ENCODE data around the gene KIF2B. TPM values are rescaled to one million over a fixed set of nuclear protein-coding genes. Genes with fewer than 3 reads are reported as not detected.

KIF2B gene, protein sequence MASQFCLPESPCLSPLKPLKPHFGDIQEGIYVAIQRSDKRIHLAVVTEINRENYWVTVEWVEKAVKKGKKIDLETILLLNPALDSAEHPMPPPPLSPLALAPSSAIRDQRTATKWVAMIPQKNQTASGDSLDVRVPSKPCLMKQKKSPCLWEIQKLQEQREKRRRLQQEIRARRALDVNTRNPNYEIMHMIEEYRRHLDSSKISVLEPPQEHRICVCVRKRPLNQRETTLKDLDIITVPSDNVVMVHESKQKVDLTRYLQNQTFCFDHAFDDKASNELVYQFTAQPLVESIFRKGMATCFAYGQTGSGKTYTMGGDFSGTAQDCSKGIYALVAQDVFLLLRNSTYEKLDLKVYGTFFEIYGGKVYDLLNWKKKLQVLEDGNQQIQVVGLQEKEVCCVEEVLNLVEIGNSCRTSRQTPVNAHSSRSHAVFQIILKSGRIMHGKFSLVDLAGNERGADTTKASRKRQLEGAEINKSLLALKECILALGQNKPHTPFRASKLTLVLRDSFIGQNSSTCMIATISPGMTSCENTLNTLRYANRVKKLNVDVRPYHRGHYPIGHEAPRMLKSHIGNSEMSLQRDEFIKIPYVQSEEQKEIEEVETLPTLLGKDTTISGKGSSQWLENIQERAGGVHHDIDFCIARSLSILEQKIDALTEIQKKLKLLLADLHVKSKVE
- total RNA-seq (not detected), polyA plus RNA-seq (ENCODE audit: insufficient read depth in 1 of 8, insufficient read length in 8 of 8, low replicate concordance in 1 of 8) (not detected)
- long read RNA-seq, donor 1: 0 reads
- long read RNA-seq, donor 2: 0 reads
- long read RNA-seq, donor 3: 0 reads
- long read RNA-seq, donor 4: 0 reads
- long read RNA-seq, donor 5, partial matches to known transcripts: 0 of 1 reads
- long read RNA-seq, donor 5, other reads (novel, unspliced or antisense): 0 of 1 reads
- long read RNA-seq, donor 6: 0 reads
- long read RNA-seq, donor 7: 0 reads
- long read RNA-seq, donor 8: 0 reads
- long read RNA-seq, donor 9: 0 reads
- long read RNA-seq, donor 10: 0 reads
- long read RNA-seq, donor 11: 0 reads

DNA sequence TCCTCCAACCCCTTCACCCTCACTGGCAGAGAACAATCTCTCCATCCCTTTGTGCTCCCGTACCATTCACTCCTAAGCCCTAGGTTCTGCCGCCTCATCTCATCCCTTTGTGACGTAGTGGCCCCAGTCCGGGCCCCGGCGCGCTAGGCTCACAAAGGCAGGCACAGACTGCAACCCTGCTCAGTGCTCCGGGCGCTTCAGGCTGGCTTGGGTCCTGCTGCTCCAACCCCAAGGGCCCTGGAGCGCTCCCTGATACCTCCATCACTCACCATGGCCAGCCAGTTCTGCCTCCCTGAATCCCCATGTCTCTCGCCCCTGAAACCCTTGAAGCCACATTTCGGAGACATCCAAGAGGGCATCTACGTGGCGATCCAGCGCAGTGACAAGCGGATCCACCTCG lies at the start of gene KIF2B:
KIF2B (plus strand) TSS at position 164 of the 400 bp plus-strand sequence; CDS start at position 271, 107 bp downstream.
- Histone ChIP-seq H3K9me3 (replicated peaks; ENCODE audit: control insufficient read depth, low read depth, low read length) (peaks cover 3% of the 10 kb centered on the region), H3K4me3 (ENCODE audit: low read length) (no peak within 1 kb of the TSS), H3K36me3 (ENCODE audit: control insufficient read depth, insufficient read depth, low read length) (no peaks in the 10 kb centered on the region), H3K4me1 (ENCODE audit: control insufficient read depth, insufficient read depth, low read length) (no peaks in the 10 kb centered on the region), H3K27me3 (ENCODE audit: control insufficient read depth, insufficient read depth, low read length) (no peaks in the 10 kb centered on the region), H3K27ac (ENCODE audit: low read length) (no peak within 1 kb of the TSS)
- 86% methylated on average over 17 of the region's 17 CpGs for WGBS (ENCODE audit: insufficient coverage)
- no peak for DNase-seq

DNA sequence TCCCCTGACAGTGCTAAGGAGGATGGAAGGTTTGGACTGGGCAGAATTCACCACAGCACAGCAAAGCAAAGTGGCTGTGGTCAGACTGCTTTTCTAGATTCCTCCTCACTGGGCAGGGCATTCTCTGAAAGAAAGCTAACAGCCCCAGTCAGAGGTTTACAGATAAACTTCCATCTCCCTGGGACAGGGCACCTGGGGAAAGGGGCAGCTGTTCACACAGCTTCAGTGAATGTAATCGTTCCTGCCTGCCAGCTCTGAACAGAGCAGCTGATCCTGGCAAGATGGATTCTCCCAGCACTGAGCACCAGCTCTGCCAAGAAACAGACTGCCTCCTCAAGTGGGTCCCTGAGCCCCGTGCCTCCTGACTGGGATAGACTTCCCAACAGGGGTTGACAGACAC lies 42.4 kb upstream of the KIF2B start:
- Histone ChIP-seq H3K9me3 (replicated peaks; ENCODE audit: control insufficient read depth, low read depth, low read length) (peaks cover 6% of the 10 kb centered on the region), H3K4me1 (ENCODE audit: control insufficient read depth, insufficient read depth, low read length) (no peaks in the 10 kb centered on the region), H3K27me3 (ENCODE audit: control insufficient read depth, insufficient read depth, low read length) (no peaks in the 10 kb centered on the region), H3K4me3 (ENCODE audit: low read length) (no peak overlapping the region), H3K36me3 (ENCODE audit: control insufficient read depth, insufficient read depth, low read length) (no peaks in the 10 kb centered on the region), H3K27ac (ENCODE audit: low read length) (no peak overlapping the region)
- 79% methylated on average over 2 of the region's 2 CpGs for WGBS (ENCODE audit: insufficient coverage)
- DNase-seq: no peak

DNA sequence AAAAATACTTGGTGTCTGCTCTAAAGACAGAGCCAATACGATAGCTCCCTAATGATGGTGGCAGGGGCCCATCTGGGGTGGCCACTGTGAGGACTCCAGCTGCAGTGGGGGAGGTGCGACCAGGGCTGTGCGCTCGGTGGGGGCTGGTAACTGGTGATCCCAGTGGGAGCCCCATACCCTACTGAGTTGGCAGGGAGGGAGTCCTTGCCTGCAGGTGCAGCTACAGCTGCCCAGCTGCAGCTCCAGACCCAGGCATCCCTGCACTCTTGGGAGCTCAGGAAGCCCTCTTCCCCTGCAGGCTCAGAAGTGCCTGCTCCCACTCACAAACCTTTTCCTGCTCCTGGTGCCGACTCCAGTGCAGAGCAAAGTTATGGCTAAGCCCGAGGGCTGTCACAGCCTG lies 31.2 kb upstream of the KIF2B start:
- no peak overlapping the region for H3K4me3 ChIP-seq (ENCODE audit: low read length)
- H3K27ac ChIP-seq (ENCODE audit: low read length): no peak overlapping the region
- 61% methylated on average over 6 of the region's 6 CpGs for WGBS (ENCODE audit: insufficient coverage)

DNA sequence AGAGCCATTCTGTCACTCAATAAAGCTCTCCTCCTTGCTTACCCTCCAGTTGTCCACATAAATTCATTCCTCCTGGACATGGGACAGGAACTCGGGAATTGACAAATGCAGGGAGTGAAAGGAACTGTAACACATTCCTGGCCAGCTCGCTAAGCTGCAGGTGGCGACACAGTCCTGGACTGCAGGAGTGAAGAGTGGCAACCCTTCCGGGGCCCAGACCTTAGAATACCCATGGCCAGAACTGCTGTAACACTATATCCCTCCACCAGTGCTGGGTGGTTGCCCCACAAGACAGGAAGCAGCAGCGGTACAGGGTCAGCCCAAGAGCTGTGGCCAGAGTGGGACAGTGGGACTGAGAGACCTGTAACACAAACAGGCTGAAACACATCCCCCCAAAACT lies 30.3 kb upstream of the KIF2B start:
- Histone ChIP-seq H3K36me3 (ENCODE audit: control insufficient read depth, insufficient read depth, low read length) (no peaks in the 10 kb centered on the region), H3K27me3 (ENCODE audit: control insufficient read depth, insufficient read depth, low read length) (no peaks in the 10 kb centered on the region), H3K4me1 (ENCODE audit: control insufficient read depth, insufficient read depth, low read length) (no peaks in the 10 kb centered on the region), H3K4me3 (ENCODE audit: low read length) (no peak overlapping the region), H3K27ac (ENCODE audit: low read length) (no peak overlapping the region), H3K9me3 (replicated peaks; ENCODE audit: control insufficient read depth, low read depth, low read length) (no peaks in the 10 kb centered on the region)
- 74% methylated on average over 3 of the region's 5 CpGs for WGBS (ENCODE audit: insufficient coverage)
- no peak for DNase-seq

More for the DNA sequence above, 31.2 kb upstream of the KIF2B start:
- no peaks in the 10 kb centered on the region for H3K9me3 ChIP-seq (replicated peaks; ENCODE audit: control insufficient read depth, low read depth, low read length)
- no peak for DNase-seq
- no peaks in the 10 kb centered on the region for H3K36me3 ChIP-seq (ENCODE audit: control insufficient read depth, insufficient read depth, low read length)
- no peaks in the 10 kb centered on the region for H3K4me1 ChIP-seq (ENCODE audit: control insufficient read depth, insufficient read depth, low read length)
- H3K27me3 ChIP-seq (ENCODE audit: control insufficient read depth, insufficient read depth, low read length): no peaks in the 10 kb centered on the region

DNA sequence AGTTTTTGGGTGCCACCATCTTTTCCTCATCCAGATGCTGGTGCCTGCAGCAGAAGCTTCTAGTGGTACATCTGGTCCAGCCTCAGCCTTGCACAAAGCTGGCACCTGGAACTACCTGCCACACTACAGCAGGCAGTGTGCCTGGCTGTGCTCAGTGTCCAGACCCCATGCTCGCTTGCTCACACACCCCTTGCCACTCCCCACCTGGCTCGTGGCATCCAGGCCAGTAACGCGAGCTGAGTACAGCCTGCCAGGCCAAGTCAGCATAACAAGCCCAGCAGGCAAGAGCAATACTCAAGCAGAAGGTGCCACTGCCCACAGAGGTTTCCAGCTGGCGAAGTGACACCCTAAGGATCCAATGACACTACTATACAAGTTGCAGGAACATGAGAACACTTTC lies 29.7 kb upstream of the KIF2B start:
- Histone ChIP-seq H3K4me3 (ENCODE audit: low read length) (no peak overlapping the region), H3K4me1 (ENCODE audit: control insufficient read depth, insufficient read depth, low read length) (no peaks in the 10 kb centered on the region), H3K9me3 (replicated peaks; ENCODE audit: control insufficient read depth, low read depth, low read length) (no peaks in the 10 kb centered on the region), H3K27me3 (ENCODE audit: control insufficient read depth, insufficient read depth, low read length) (no peaks in the 10 kb centered on the region), H3K36me3 (ENCODE audit: control insufficient read depth, insufficient read depth, low read length) (no peaks in the 10 kb centered on the region), H3K27ac (ENCODE audit: low read length) (no peak overlapping the region)
- WGBS (ENCODE audit: insufficient coverage): 72% methylated on average over 5 of the region's 5 CpGs
- no peak for DNase-seq

DNA sequence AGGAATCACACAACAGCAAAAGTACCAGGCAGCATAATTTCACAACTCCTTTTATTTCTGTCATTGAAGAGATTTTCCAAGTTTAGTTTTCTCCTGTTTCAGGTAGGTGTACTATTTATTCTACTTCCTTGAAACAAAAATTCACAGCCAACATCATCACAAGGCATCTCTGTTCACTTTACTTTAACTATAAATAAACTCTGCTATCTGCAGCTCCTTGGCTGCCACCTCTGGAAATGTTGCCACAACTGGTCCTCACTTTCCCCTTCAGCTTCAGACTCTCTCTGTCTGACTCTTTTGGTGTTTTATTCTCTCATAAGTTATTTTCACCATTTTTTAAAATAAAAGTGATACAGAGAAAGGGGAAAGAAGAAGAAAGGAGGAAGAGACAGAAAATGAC lies 27.9 kb upstream of the KIF2B start:
- Histone ChIP-seq H3K9me3 (replicated peaks; ENCODE audit: control insufficient read depth, low read depth, low read length) (no peaks in the 10 kb centered on the region), H3K4me1 (ENCODE audit: control insufficient read depth, insufficient read depth, low read length) (no peaks in the 10 kb centered on the region), H3K4me3 (ENCODE audit: low read length) (no peak overlapping the region), H3K36me3 (ENCODE audit: control insufficient read depth, insufficient read depth, low read length) (no peaks in the 10 kb centered on the region), H3K27me3 (ENCODE audit: control insufficient read depth, insufficient read depth, low read length) (no peaks in the 10 kb centered on the region), H3K27ac (ENCODE audit: low read length) (no peak overlapping the region)
- no peak for DNase-seq

DNA sequence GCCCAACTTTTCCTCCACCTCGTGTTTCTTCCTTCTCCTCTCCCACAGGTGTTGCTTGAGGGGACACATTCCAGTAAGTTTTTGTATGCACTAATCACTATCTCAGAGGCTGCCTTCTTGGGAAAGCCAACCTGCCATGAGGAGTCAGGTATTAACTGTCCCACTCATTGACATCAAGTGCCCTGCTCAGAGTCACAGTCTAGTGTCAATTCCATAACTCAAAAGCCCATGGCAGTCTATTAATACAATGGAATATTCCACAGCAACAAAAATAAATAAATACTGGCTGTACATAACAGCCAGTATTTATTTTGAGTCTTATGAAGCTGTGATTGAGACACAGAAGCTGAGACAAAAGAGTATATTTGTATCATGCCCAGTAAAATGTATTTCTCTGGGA lies 26.1 kb upstream of the KIF2B start:
- no peaks in the 10 kb centered on the region for H3K4me1 ChIP-seq (ENCODE audit: control insufficient read depth, insufficient read depth, low read length)
- no peaks in the 10 kb centered on the region for H3K27me3 ChIP-seq (ENCODE audit: control insufficient read depth, insufficient read depth, low read length)
- WGBS (ENCODE audit: insufficient coverage): 33% methylated on average over 1 of the region's 1 CpG
- H3K36me3 ChIP-seq (ENCODE audit: control insufficient read depth, insufficient read depth, low read length): no peaks in the 10 kb centered on the region
- DNase-seq: no peak
- no peak overlapping the region for H3K27ac ChIP-seq (ENCODE audit: low read length)
- H3K9me3 ChIP-seq (replicated peaks; ENCODE audit: control insufficient read depth, low read depth, low read length): no peaks in the 10 kb centered on the region
- H3K4me3 ChIP-seq (ENCODE audit: low read length): no peak overlapping the region

DNA sequence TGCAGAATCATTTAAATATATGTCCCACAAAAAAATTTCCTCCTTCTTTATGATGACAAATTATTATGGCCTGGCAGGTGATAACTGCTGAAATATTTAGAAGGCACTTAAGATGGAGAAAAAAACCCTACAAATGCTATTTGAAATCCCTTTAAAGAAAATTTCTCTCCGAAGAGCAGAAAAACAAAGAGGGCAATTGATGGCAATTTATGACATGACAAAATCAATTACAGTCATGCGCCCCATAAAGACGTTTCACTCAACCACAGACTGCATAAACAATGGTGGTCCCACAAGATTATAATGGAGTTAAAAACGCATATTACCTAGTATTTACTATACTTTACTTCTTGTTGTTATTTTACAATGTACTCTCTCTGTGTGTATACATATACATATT lies 25.2 kb upstream of the KIF2B start:
- WGBS (ENCODE audit: insufficient coverage): no CpG with 5 or more reads among the region's 4 CpGs
- no peak for DNase-seq
- Histone ChIP-seq H3K4me3 (ENCODE audit: low read length) (no peak overlapping the region), H3K27ac (ENCODE audit: low read length) (no peak overlapping the region), H3K27me3 (ENCODE audit: control insufficient read depth, insufficient read depth, low read length) (no peaks in the 10 kb centered on the region), H3K9me3 (replicated peaks; ENCODE audit: control insufficient read depth, low read depth, low read length) (no peaks in the 10 kb centered on the region), H3K4me1 (ENCODE audit: control insufficient read depth, insufficient read depth, low read length) (no peaks in the 10 kb centered on the region), H3K36me3 (ENCODE audit: control insufficient read depth, insufficient read depth, low read length) (no peaks in the 10 kb centered on the region)

DNA sequence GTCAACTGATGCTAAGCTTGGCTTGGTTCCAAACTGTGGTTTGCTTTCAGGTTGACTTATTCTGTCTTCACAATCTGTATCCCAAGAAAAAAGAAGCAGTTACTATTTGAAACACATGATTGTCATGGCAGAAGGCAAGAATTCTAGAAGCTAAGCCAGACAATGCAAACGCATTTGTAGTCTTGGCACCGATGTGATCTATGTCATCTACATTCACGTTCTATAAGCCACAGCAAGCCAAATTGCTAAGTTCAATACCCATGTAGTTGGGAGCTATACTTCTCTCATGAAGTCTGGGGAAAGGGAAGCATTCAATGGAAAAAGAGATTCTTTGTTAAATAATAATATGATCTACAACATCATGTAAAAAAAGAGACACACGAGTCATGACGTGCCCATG lies 18.3 kb upstream of the KIF2B start:
- no CpG with 5 or more reads among the region's 5 CpGs for WGBS (ENCODE audit: insufficient coverage)
- no peak for DNase-seq
- H3K27me3 ChIP-seq (ENCODE audit: control insufficient read depth, insufficient read depth, low read length): no peaks in the 10 kb centered on the region
- H3K27ac ChIP-seq (ENCODE audit: low read length): no peak overlapping the region
- no peaks in the 10 kb centered on the region for H3K36me3 ChIP-seq (ENCODE audit: control insufficient read depth, insufficient read depth, low read length)
- H3K4me3 ChIP-seq (ENCODE audit: low read length): no peak overlapping the region
- no peaks in the 10 kb centered on the region for H3K4me1 ChIP-seq (ENCODE audit: control insufficient read depth, insufficient read depth, low read length)
- H3K9me3 ChIP-seq (replicated peaks; ENCODE audit: control insufficient read depth, low read depth, low read length): no peaks in the 10 kb centered on the region

DNA sequence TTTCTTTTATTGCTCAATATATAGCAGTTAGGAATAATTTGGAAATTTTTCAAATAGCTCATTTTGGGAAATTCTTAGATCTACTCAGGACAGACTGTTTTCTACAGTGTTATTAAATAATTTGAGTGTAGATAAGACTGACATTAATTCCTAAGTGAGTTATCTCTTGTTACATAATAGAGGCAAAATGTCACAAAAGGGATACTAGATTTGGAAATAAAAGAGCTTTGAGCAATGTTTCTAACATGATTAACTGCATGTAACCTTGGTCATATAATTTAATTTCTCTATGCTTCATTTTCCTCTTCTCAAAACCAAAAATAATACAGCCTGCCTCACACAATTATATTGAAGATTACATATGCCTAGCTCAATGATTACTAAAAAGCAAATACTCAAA lies 16.3 kb upstream of the KIF2B start:
- Histone ChIP-seq H3K4me1 (ENCODE audit: control insufficient read depth, insufficient read depth, low read length) (no peaks in the 10 kb centered on the region), H3K27me3 (ENCODE audit: control insufficient read depth, insufficient read depth, low read length) (no peaks in the 10 kb centered on the region), H3K9me3 (replicated peaks; ENCODE audit: control insufficient read depth, low read depth, low read length) (no peaks in the 10 kb centered on the region), H3K27ac (ENCODE audit: low read length) (no peak overlapping the region), H3K4me3 (ENCODE audit: low read length) (no peak overlapping the region), H3K36me3 (ENCODE audit: control insufficient read depth, insufficient read depth, low read length) (no peaks in the 10 kb centered on the region)
- no peak for DNase-seq

All from muscle of leg (tissue), 16 donors.